MM.1S (cell line): Measurements from ENCODE around the gene BPIFA1.

Experiments used
- DNase-seq: peaks from one replicate; pipeline ENCODE4 v3.0.0-alpha.2; 2015
- H2AFZ ChIP-seq: fragments of 300-600 bp; sonication (generic); 2 replicates; pipeline ENCODE4 v1.6.0; 2016; ENCODE audit warnings: antibody characterized with exemption, low read length
- H3F3A ChIP-seq: fragments of 300-600 bp; sonication (generic); 2 replicates; pipeline ENCODE4 v1.6.1; 2016; ENCODE audit warnings: mild to moderate bottlenecking, antibody characterized with exemption, low read length, moderate library complexity, mixed read lengths; ENCODE audit not compliant: insufficient read depth
- H3K27ac ChIP-seq: fragments of 300-600 bp; sonication (generic); 2 replicates; pipeline ENCODE4 v1.5.1; 2016; ENCODE audit warnings: mild to moderate bottlenecking, low read length
- H3K27me3 ChIP-seq: fragments of 300-600 bp; sonication (generic); replicated peaks from 2 replicates; pipeline ENCODE4 v1.6.0; 2016; ENCODE audit warnings: low read length; ENCODE audit not compliant: insufficient read depth
- H3K36me3 ChIP-seq: fragments of 300-600 bp; sonication (generic); replicated peaks from 2 replicates; pipeline ENCODE4 v1.6.1; 2016; ENCODE audit warnings: mild to moderate bottlenecking, low read length, mixed read lengths; ENCODE audit not compliant: insufficient read depth
- H3K4me1 ChIP-seq: fragments of 300-600 bp; sonication (generic); 2 replicates; pipeline ENCODE4 v1.6.1; 2016; ENCODE audit warnings: low read length, mixed read lengths
- H3K4me2 ChIP-seq: fragments of 300-600 bp; sonication (generic); 2 replicates; pipeline ENCODE4 v1.6.0; 2016; ENCODE audit warnings: low read depth, low read length
- H3K4me3 ChIP-seq: fragments of 300-600 bp; sonication (generic); 2 replicates; pipeline ENCODE4 v1.5.1; 2016; ENCODE audit warnings: low read length, mixed read lengths
- H3K79me2 ChIP-seq: fragments of 300-600 bp; sonication (generic); 2 replicates; pipeline ENCODE4 v1.6.1; 2016; ENCODE audit warnings: mixed run types, low read length, mixed read lengths
- H3K9ac ChIP-seq: fragments of 300-600 bp; sonication (generic); 2 replicates; pipeline ENCODE4 v1.6.1; 2016; ENCODE audit warnings: low read length, mixed read lengths
- H3K9me2 ChIP-seq: fragments of 300-600 bp; sonication (generic); replicated peaks from 2 replicates; pipeline ENCODE4 v1.6.1; 2016; ENCODE audit warnings: mild to moderate bottlenecking, low read length, mixed read lengths; ENCODE audit not compliant: insufficient read depth
- H3K9me3 ChIP-seq: fragments of 300-600 bp; sonication (generic); replicated peaks from 2 replicates; pipeline ENCODE4 v1.6.1; 2016; ENCODE audit warnings: mild to moderate bottlenecking, low read length, mixed read lengths; ENCODE audit not compliant: insufficient read depth
- H4K20me1 ChIP-seq: fragments of 300-600 bp; sonication (generic); 2 replicates; pipeline ENCODE4 v1.6.1; 2016; ENCODE audit warnings: mild to moderate bottlenecking, low read length, moderate library complexity, mixed read lengths; ENCODE audit not compliant: insufficient read depth
- EZH2 ChIP-seq: fragments of 300-600 bp; sonication (generic); optimal IDR thresholded peaks from 2 replicates; pipeline ENCODE3; 2017; ENCODE audit warnings: low read depth, mild to moderate bottlenecking, antibody characterized with exemption, low read length, mixed read lengths
- EZH2phosphoT487 ChIP-seq: fragments of 300-600 bp; sonication (generic); IDR thresholded peaks from 2 replicates; pipeline ENCODE4 v1.6.1; 2018; ENCODE audit warnings: antibody characterized with exemption, low read length
- TF ChIP-seq, protein P1 (sequence below): fragments of 300-600 bp; sonication (generic); IDR thresholded peaks from 2 replicates; pipeline ENCODE4 v1.5.1; 2016; ENCODE audit warnings: antibody characterized with exemption, low read length, mixed read lengths

The BPIFA1 gene

DNA sequence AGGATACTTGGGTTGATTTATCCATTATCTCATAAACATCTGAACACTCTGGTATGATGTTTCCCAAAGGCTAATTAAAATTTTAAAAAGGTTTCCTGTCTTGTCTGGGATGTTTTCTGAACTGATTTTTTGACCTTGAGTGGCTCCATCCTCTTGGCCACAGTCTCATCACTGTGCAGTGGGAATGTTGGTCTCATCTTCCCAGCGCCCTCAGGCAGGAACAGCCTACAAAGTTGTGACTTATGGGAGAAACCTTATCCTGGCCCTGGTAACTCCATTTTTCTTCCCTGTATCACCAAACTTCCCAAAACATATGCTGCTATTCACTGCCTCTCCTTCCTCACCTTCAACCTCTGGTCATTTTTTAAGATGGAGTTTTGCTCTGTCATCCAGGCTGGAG is 25.4 kb upstream of the BPIFA1 start:
- Histone ChIP-seq H3K4me2 (no peak overlapping the region), H3K9ac (no peak overlapping the region), H3K4me1 (no peaks in the 10 kb centered on the region), H3K9me2 (no peaks in the 10 kb centered on the region), H3F3A (no peaks in the 10 kb centered on the region), H3K9me3 (no peaks in the 10 kb centered on the region), H3K27ac (no peak overlapping the region), H2AFZ (no peak overlapping the region), H3K27me3 (peaks cover 42% of the 10 kb centered on the region; the same call in 1 of the 2 replicates), H4K20me1 (no peaks in the 10 kb centered on the region), H3K4me3 (no peak overlapping the region), H3K36me3 (no peaks in the 10 kb centered on the region), H3K79me2 (no peaks in the 10 kb centered on the region)
- DNase-seq, result no peak
- TF ChIP-seq EZH2 (no peak), EZH2phosphoT487 (no peak)
- TF ChIP-seq, protein P1, sequence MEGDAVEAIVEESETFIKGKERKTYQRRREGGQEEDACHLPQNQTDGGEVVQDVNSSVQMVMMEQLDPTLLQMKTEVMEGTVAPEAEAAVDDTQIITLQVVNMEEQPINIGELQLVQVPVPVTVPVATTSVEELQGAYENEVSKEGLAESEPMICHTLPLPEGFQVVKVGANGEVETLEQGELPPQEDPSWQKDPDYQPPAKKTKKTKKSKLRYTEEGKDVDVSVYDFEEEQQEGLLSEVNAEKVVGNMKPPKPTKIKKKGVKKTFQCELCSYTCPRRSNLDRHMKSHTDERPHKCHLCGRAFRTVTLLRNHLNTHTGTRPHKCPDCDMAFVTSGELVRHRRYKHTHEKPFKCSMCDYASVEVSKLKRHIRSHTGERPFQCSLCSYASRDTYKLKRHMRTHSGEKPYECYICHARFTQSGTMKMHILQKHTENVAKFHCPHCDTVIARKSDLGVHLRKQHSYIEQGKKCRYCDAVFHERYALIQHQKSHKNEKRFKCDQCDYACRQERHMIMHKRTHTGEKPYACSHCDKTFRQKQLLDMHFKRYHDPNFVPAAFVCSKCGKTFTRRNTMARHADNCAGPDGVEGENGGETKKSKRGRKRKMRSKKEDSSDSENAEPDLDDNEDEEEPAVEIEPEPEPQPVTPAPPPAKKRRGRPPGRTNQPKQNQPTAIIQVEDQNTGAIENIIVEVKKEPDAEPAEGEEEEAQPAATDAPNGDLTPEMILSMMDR, result no peak

DNA sequence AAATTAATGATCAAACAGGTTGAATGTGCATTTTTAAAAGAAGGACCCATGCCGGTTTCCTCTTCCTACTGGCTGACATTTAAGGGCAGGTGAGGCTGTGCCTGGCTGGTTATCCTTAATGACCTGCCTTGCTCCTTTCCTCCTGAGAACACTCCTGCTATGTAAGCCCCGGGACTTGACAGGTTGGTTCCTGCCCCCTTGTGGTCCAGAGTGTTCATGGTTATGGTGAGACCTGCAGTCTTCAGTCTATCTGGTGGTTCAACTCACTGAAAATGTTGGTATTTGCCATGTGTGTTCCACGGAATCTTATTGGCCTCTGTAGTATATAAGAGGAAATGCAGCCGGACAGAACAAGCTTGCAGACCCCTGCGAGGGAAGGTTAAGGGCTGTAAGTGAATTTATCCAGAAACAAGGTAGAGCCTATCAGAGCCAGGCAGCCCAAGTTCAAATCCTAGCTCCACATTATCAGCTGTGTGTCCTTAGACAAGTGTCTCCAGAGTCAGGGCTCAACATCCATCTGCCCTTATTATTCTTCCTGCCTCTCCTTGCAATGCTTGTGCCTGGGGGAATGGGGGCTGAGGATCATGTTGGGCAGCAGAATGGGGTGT is 23.9 kb upstream of the BPIFA1 start:
- peak; percentile 18 for DNase-seq
- no peak overlapping the region for H3K27ac ChIP-seq
- no peaks in the 10 kb centered on the region for H4K20me1 ChIP-seq
- no peak overlapping the region for H2AFZ ChIP-seq
- H3K4me1 ChIP-seq, result no peaks in the 10 kb centered on the region
- TF ChIP-seq EZH2phosphoT487, result no peak
- TF ChIP-seq, protein P1, result peak; percentile 29
- no peaks in the 10 kb centered on the region for H3K9me2 ChIP-seq
- H3K9me3 ChIP-seq, result no peaks in the 10 kb centered on the region
- H3K4me3 ChIP-seq, result no peak overlapping the region
- peaks cover 48% of the 10 kb centered on the region for H3K27me3 ChIP-seq
- H3F3A ChIP-seq, result no peaks in the 10 kb centered on the region
- no peak overlapping the region for H3K9ac ChIP-seq
- H3K79me2 ChIP-seq, result no peaks in the 10 kb centered on the region
- H3K4me2 ChIP-seq, result no peak overlapping the region
- H3K36me3 ChIP-seq, result no peaks in the 10 kb centered on the region

DNA sequence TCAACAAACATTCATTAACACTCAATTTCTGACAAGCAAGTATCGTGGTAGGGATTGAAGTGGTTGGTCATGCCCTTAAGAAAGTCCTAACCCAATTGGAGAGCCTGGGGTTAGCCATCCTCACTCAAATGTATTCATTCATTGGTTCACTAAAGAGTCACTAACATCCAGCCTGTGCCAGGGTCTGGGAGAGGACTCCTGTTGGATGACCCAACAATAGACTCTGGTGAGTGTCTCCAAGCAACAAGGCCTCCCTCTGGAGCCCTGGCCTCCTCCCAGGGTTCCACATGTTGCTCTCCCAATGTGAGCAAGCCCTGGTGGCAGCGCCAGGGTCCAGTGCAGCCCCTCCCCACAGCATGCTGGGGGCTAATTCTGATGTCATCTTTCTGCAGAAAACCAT is 18.7 kb upstream of the BPIFA1 start, which contains the start of gene BPIFA3:
BPIFA3 (plus strand) TSS at position 301 of the 400 bp plus-strand sequence. CDS start 185 bp downstream, outside the sequence.
- no peak for TF ChIP-seq EZH2
- no peak for TF ChIP-seq EZH2phosphoT487
- TF ChIP-seq, protein P1, result no peak
- no peak within 1 kb of the TSS for H3K4me2 ChIP-seq

More for the DNA sequence above, 18.7 kb upstream of the BPIFA1 start, which contains the start of gene BPIFA3:
- Histone ChIP-seq H3K9ac (no peak within 1 kb of the TSS), H3K4me3 (no peak within 1 kb of the TSS), H3K79me2 (no peaks in the 10 kb centered on the region), H4K20me1 (no peaks in the 10 kb centered on the region), H3K4me1 (no peaks in the 10 kb centered on the region), H3K27me3 (peaks cover 66% of the 10 kb centered on the region), H3F3A (no peaks in the 10 kb centered on the region), H2AFZ (no peak within 1 kb of the TSS), H3K36me3 (no peaks in the 10 kb centered on the region), H3K27ac (no peak within 1 kb of the TSS), H3K9me2 (no peaks in the 10 kb centered on the region), H3K9me3 (no peaks in the 10 kb centered on the region)
- no peak for DNase-seq
